GM21367 (cell line): ENCODE measurements around the gene SPATA21.
"Not testable (repeated sequence)": the region's sequence is repeated elsewhere in the genome, so short reads cannot be mapped to it uniquely, and the experiment has no call there.

Source experiments
- ATAC-seq: cut with Tn5 transposase; IDR thresholded peaks from one replicate; pipeline ENCODE4 v1.9.1; 2021; ENCODE audit not compliant: unreplicated experiment

The SPATA21 gene

DNA sequence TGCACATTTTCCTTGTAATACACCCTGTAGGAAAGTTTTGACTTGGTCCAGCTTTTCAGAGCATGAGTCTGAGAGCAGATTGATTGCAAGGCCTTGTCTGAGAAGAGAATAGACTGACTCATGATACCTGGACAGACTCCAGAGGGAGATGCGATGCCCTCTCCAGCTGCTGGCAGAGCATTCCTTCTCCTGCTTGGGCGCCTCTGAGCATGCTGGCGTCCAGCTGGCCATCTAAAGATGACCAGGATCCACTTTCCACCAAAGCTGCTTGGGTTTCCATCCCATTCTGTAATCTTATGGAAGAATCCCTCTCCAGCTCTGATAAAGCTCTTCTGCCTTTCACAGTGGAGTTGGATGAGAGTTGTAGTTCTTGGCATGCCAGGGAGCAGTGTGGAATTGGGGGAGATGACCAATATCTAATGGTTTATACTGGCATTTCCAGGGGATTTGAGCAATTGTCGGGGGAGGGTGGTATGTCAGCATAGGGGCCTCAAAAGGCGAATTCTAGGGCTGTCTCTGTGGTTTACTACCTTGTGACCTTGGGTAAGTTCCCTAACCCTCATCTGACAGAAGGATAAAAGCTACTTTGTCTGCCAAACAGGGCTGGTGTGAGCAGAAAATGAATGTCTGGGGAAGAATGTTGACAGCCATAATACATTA lies 50.6 kb downstream of the SPATA21 start:
- ATAC-seq = no peak

DNA sequence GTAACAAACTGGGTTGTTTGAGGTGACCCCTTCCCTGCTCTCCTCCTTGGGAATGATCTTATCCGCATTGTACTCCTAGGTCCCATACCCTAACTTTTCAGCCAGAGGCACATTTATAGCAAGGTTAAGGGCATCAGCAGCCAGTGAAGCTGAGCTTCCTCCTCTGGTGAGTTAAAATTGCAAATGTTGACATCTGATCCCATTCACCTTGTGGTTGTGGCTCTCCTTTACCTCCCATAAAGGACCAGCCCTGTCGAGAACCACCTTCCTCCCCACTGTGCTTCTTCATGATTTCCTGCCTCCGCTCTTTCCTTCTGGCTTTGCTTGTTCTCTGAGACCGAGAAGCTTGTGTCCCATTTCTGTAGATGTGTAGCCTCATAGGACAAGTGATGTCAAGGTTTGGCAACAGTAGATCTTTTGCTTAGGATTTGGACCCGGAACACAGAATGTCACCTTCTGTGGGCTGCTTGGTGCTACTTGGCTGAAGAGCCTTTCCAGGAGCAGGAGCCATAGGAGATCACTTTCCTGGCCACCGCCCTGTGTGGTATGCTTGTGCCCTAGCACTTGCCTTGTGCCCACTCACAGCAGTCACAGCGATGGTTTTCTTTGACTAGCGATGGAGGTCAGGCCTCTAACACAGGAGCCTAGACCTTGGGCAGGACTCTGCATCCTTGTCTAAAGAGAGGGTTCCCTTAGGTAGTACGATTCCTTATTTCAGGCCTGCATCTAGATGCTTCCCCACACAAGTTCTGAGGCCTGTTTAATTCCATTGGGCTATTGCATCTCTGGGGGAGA lies 51.4 kb downstream of the SPATA21 start:
- ATAC-seq = no peak

DNA sequence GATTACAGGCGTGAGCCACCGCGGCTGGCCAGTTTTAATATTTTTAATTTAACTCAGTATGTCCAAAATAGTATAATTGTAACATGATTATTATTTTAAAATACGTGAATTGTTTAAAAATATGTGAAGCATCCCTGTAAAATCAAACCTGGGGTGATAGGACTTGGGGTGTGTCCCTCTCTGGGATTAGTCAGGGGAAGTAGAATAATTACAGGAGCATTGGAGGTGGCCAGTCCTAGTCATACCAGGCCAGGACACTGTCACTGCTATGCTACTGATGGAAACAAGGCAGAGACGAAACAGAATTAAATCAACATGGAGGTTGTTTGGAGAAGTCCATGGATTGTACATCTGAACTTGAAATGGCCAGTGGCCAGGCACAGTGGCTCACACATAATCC lies 53.3 kb downstream of the SPATA21 start:
- no peak for ATAC-seq

DNA sequence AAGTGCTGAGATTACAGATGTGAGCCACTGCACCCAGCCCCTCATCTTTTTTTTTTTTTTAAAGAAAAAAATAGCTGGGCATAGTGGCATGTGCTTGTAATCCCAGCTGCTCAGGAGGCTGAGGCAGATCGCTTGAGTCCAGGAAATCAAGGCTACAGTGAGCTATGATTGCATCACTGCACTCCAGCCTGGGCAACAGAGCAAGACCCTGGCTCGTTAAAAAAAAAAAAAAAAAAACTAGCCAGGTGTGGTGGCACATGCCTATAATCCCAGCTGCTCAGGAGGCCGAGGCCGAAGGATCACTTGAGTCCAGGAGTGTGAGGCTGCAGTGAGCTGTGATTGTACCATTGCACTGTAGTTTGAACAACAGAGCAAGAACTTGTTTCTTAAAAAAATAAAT lies 56.4 kb downstream of the SPATA21 start:
- no peak for ATAC-seq

GRCh38 chr1:16378443-16378842 lies 58.8 kb downstream of the SPATA21 start:
- no peak for ATAC-seq

GRCh38 chr1:16376971-16377370 lies 60.3 kb downstream of the SPATA21 start:
- no peak for ATAC-seq

GRCh38 chr1:16375521-16376340 lies 61.5 kb downstream of the SPATA21 start:
- ATAC-seq = no peak

- ATAC-seq = no peak
Observed at GRCh38 chr1:16374266-16374665, 63.0 kb downstream of the SPATA21 start.

DNA sequence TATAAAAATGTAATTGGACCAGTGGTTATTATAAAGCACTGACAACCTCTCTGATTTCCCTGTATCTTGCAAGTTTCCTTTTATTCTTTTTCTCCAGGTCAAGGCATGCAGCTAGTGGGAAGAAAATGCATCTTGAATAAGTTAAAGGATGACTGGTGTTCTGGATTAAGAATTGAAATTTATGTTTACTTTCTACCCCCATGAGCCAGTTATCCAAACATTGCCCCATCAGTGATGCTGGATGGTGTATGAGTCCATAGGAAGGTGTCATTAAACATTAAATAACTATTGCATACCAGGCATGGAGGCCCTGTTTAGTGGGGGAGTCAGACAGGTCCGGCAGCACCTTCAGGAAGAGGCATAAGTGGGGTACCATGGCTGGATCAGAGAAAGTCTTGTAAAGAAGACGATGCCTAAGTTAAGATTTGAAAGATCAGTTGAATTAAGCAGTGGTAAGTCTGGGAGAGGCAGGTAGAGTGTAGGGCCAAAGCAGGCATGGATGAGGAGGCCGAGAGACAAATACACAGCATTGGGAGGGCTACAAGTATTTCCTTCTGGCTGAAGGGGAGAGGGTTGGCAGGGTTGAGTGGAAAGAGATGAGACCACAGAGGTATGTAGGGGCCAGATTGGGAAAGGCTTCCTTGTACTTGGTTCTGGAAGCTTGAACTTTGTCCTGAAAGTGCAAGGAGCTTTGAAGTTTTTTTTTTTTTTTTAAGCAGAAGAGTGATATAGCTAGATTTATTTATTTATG lies 64.5 kb downstream of the SPATA21 start:
- ATAC-seq = no peak

DNA sequence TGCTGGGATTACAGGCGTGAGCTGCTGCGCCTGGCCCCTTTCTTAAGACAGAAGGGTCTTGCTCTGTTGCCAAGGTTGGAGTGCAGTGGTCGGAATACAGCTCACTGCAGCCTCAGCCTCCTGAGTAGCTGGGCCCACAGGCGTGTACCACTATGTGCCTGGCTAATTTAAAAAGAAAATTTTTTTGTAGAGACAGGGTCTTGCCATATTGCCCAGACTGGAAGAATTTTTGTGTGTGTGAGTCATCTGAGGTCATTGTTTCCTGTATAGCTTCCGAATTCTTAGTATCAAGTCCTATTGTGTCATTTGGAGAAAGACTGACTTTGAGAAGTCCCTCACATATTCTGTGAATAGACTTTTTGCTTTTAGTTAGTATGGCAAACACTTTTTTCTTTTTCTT lies 65.5 kb downstream of the SPATA21 start:
- ATAC-seq = no peak

- no peak for ATAC-seq
Observed at GRCh38 chr1:16369821-16370220, 67.4 kb downstream of the SPATA21 start.

DNA sequence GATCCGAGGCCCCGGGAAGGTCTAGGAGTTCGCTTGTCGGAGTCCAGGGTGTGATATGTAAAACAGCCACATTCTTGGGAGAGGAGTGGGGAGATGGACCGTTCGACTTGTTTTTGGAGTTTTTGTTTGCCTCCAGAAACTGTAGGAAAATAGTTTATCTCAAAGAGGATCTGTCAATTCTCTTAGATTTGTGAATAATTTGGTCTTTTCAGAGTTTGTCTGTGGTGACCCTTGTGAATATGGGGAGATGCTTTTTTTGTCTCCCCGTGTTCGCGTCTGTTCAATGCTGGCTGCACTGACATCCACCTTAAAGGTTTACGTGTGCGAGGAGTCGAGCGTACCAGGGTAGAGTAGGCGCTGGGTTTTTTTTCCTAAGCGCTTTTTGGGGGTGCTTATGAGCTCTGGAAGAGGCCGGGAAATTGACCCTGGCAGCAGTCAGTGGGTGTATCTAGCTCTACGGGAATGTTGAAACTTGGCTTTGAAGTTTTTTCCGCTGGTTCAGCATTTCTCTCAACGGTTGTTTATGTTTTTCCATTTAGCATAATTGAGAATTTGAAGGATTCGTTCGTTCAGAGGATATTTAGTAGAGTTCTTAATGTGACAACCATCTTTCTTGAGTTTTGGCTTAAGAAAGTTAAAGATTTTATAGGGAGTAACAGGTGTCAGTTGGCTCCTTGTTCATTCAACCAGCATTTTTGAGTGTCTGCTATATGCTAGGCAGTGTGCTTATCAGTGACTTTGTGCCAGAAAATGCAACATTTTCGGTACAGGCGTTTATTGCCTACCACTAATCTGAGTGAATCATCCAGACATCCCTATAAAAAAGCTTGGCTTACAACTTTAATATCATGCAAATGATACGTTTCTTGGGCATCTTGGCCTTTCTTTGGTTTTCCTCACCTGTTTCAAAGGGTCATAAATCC lies 69.0 kb downstream of the SPATA21 start:
- no peak for ATAC-seq

DNA sequence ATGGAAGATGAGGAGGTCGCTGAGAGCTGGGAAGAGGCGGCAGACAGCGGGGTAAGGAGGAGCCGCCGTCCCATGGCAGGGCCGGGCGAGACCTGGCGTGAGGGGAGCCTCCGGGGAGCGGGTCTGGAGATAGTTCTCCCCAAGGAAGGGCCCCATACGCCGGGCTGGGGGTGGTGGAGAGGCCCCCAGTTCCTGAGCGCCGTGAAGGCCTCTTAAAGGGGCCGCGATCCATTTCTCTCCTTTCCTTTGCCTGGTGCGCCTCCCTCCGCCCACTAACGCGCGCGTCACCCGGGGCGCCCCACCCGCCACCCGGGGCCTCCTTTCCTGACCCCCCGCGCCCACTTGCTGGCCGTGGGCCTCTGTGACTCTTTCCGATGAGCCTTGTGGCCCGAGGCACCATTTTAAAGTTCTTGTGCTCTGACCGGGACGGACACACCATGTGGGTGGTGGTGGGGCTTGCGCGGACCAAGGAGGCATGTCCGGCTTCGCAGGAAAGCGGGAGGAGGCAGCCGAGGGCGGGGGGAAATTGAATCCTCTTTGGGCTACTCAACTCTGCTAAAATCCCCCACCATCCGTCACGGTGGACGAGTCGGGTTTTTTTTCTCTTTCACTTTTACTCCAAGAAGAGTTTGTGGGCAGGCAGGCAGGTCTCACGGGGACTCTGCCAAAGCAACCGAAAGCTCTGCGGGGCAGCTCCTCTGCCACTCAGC lies 69.8 kb downstream of the SPATA21 start:
- peak; percentile 43 for ATAC-seq

- peak; percentile 72 for ATAC-seq
Observed at GRCh38 chr1:16366722-16367257, 70.4 kb downstream of the SPATA21 start, which contains the start of gene SZRD1. TSS of gene SZRD1 (plus strand) at chr1:16367242. CDS start at chr1:16367258, 16 bp downstream.

DNA sequence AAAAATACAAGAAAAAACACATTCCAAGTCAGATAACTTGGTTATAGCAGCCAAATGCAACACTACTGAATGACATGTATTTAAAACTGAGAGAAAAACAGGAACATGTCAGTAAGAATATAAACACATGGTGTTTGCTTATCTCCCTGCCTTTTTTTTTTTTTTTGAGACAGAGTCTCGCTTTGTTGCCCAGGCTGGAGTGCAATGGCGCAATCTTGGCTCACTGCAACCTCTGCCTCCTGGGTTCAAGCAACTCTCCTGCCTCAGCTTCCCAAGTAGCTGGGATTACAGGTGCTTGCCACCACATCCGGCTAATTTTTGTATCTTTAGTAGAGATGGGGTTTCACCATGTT lies 72.1 kb downstream of the SPATA21 start:
- ATAC-seq = not testable (repeated sequence)

DNA sequence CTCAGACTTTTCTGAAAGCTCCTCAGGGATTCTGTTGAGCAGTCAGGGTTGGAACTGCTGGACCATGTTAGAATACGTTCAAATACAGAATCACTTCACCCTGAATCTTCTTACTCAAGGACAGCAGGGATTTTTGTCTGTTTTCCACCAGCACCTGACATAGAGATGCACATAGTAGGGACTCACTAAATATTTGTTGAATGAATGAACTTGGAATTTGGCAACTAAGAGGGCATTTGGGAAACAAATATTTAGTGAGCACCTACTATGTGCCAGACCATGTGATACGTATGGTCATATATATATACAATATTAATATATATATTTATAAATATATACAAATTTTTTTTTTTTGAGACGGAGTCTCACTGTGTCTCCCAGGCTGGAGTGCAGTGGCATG lies 80.4 kb downstream of the SPATA21 start:
- ATAC-seq = no peak

DNA sequence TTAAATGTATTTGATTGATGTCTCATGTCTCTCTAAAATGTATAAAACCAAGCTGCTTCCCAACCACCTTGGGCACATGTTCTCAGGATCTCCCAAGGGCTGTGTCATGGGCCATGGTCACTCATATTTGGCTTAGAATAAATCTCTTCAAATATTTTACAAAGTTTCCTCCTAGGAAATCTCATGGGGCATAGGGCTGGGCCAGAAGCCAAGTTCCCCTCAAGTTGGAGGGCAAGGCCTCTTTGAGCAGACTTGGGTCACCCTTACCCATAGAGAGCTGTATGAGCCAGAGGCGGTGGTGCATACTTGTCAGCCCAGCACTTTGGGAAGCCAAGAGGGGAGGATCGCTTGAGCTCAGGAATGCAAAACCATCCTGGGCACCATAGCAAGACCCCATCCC lies 82.6 kb downstream of the SPATA21 start:
- ATAC-seq = no peak

DNA sequence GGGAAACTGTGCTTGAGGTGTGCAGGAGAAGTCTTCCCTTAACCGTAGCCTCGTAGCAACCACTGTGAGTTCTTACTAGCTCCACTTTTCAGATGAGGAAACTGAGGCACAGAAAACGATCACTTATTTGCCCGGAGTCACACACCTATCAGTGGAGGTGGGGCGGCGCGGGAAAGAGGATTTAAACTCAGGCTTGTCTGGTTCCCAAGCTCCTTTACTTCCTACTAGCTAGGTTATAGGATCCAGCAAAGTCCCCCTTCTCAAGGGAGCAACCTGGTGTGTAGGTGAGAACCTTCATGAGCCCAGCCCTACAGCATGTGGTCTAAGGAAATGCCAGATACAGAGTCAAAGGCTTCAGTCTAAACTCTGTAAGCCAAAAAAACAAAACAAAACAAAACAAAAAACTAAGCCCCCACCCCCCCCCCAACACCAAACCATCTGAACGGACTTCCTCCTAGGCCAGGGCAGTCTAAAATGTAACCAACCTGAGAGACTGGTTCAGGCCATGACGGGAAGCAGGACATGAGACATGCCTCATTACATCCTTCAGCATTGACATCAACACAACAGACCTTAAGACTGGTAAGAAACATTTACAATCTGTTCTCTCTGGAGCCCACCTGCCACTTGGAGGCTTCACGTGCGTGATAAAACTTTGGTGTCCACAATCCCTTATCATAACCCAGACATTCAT lies 84.2 kb downstream of the SPATA21 start:
- no peak for ATAC-seq
